Measurements from ENCODE around the gene SETSIP.
A peak's percentile ranks its signal among the peaks of the same experiment; 100 is the strongest.

SETSIP gene

GRCh38 chr1:92080128-92080985, 5.1 kb upstream of the SETSIP start, which contains the start of gene BTBD8 (continued):
- TF ChIP-seq EGR2 (tag by site-specific recombination; IDR thresholded peaks at IDR 0.05; ENCODE audit: low read depth) (peak; percentile 54; the same call in 1 of the 2 replicates), ZNF354C (tag by site-specific recombination; IDR thresholded peaks at IDR 0.05; ENCODE audit: borderline replicate concordance, low read depth) (no peak), ZNF548 (tag by site-specific recombination; IDR thresholded peaks at IDR 0.05) (no peak), SP2 (tag by site-specific recombination; IDR thresholded peaks at IDR 0.05) (peak; percentile 88), ZBTB7A (tag by site-specific recombination; IDR thresholded peaks at IDR 0.05; ENCODE audit: low read depth) (no peak), KLF16 (tag by site-specific recombination; IDR thresholded peaks at IDR 0.05) (no peak; the same call in none of the 2 replicates), IKZF3 (tag by site-specific recombination; IDR thresholded peaks at IDR 0.05) (peak; percentile 45; the same call in 1 of the 2 replicates), ZNF114 (tag by site-specific recombination; IDR thresholded peaks at IDR 0.05) (no peak), TCF7L2 (IDR thresholded peaks at IDR 0.05; ENCODE audit: borderline replicate concordance, low read depth, low read length) (no peak), ZNF701 (tag by site-specific recombination; IDR thresholded peaks at IDR 0.05) (no peak), ZSCAN16 (tag by site-specific recombination; IDR thresholded peaks at IDR 0.05) (0 out of 2 replicates have a peak, but pooled peaks have one; percentile 24), YY1 (tag by site-specific recombination; IDR thresholded peaks at IDR 0.05) (no peak; the same call in 1 of the 2 replicates), HIC1 (tag by site-specific recombination; IDR thresholded peaks at IDR 0.05) (no peak), ZNF518A (tag by site-specific recombination; conservative IDR thresholded peaks at IDR 0.05; ENCODE audit: low read depth) (peak; percentile 47), ZSCAN23 (tag by site-specific recombination; IDR thresholded peaks at IDR 0.05) (no peak), ZBTB8A (tag by site-specific recombination; IDR thresholded peaks at IDR 0.05) (peak; percentile 57)
- TF ChIP-seq, protein P1, sequence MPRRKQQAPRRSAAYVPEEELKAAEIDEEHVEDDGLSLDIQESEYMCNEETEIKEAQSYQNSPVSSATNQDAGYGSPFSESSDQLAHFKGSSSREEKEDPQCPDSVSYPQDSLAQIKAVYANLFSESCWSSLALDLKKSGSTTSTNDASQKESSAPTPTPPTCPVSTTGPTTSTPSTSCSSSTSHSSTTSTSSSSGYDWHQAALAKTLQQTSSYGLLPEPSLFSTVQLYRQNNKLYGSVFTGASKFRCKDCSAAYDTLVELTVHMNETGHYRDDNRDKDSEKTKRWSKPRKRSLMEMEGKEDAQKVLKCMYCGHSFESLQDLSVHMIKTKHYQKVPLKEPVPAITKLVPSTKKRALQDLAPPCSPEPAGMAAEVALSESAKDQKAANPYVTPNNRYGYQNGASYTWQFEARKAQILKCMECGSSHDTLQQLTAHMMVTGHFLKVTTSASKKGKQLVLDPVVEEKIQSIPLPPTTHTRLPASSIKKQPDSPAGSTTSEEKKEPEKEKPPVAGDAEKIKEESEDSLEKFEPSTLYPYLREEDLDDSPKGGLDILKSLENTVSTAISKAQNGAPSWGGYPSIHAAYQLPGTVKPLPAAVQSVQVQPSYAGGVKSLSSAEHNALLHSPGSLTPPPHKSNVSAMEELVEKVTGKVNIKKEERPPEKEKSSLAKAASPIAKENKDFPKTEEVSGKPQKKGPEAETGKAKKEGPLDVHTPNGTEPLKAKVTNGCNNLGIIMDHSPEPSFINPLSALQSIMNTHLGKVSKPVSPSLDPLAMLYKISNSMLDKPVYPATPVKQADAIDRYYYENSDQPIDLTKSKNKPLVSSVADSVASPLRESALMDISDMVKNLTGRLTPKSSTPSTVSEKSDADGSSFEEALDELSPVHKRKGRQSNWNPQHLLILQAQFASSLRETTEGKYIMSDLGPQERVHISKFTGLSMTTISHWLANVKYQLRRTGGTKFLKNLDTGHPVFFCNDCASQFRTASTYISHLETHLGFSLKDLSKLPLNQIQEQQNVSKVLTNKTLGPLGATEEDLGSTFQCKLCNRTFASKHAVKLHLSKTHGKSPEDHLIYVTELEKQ (tag by site-specific recombination; IDR thresholded peaks at IDR 0.05; ENCODE audit: borderline replicate concordance) = no peak
- TF ChIP-seq, protein P2, sequence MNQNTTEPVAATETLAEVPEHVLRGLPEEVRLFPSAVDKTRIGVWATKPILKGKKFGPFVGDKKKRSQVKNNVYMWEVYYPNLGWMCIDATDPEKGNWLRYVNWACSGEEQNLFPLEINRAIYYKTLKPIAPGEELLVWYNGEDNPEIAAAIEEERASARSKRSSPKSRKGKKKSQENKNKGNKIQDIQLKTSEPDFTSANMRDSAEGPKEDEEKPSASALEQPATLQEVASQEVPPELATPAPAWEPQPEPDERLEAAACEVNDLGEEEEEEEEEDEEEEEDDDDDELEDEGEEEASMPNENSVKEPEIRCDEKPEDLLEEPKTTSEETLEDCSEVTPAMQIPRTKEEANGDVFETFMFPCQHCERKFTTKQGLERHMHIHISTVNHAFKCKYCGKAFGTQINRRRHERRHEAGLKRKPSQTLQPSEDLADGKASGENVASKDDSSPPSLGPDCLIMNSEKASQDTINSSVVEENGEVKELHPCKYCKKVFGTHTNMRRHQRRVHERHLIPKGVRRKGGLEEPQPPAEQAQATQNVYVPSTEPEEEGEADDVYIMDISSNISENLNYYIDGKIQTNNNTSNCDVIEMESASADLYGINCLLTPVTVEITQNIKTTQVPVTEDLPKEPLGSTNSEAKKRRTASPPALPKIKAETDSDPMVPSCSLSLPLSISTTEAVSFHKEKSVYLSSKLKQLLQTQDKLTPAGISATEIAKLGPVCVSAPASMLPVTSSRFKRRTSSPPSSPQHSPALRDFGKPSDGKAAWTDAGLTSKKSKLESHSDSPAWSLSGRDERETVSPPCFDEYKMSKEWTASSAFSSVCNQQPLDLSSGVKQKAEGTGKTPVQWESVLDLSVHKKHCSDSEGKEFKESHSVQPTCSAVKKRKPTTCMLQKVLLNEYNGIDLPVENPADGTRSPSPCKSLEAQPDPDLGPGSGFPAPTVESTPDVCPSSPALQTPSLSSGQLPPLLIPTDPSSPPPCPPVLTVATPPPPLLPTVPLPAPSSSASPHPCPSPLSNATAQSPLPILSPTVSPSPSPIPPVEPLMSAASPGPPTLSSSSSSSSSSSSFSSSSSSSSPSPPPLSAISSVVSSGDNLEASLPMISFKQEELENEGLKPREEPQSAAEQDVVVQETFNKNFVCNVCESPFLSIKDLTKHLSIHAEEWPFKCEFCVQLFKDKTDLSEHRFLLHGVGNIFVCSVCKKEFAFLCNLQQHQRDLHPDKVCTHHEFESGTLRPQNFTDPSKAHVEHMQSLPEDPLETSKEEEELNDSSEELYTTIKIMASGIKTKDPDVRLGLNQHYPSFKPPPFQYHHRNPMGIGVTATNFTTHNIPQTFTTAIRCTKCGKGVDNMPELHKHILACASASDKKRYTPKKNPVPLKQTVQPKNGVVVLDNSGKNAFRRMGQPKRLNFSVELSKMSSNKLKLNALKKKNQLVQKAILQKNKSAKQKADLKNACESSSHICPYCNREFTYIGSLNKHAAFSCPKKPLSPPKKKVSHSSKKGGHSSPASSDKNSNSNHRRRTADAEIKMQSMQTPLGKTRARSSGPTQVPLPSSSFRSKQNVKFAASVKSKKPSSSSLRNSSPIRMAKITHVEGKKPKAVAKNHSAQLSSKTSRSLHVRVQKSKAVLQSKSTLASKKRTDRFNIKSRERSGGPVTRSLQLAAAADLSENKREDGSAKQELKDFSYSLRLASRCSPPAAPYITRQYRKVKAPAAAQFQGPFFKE (tag by site-specific recombination; IDR thresholded peaks at IDR 0.05; ENCODE audit: borderline replicate concordance) = no peak
- TF ChIP-seq, protein P3, sequence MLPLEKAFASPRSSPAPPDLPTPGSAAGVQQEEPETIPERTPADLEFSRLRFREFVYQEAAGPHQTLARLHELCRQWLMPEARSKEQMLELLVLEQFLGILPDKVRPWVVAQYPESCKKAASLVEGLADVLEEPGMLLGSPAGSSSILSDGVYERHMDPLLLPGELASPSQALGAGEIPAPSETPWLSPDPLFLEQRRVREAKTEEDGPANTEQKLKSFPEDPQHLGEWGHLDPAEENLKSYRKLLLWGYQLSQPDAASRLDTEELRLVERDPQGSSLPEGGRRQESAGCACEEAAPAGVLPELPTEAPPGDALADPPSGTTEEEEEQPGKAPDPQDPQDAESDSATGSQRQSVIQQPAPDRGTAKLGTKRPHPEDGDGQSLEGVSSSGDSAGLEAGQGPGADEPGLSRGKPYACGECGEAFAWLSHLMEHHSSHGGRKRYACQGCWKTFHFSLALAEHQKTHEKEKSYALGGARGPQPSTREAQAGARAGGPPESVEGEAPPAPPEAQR (tag by site-specific recombination; IDR thresholded peaks at IDR 0.05) = no peak
